A673 (cell line): ENCODE results near the gene FOXN1.

Experiments used
- EZH2 ChIP-seq: fragments of 200-600 bp; sonication (generic); IDR thresholded peaks from 2 replicates; pipeline ENCODE4 v1.6.1; 2017; ENCODE audit warnings: borderline replicate concordance, low read depth, mild to moderate bottlenecking, mixed read lengths, antibody characterized with exemption, low read length; ENCODE audit not compliant: poor library complexity, severe bottlenecking
- TF ChIP-seq, protein P1 (sequence below): fragments of 300-800, 200-600 bp; sonication (generic); conservative IDR thresholded peaks from 2 replicates; pipeline ENCODE4 v1.5.1; 2017; ENCODE audit warnings: low read depth, mild to moderate bottlenecking, antibody characterized with exemption, low read length, moderate library complexity, mixed read lengths

DNA sequence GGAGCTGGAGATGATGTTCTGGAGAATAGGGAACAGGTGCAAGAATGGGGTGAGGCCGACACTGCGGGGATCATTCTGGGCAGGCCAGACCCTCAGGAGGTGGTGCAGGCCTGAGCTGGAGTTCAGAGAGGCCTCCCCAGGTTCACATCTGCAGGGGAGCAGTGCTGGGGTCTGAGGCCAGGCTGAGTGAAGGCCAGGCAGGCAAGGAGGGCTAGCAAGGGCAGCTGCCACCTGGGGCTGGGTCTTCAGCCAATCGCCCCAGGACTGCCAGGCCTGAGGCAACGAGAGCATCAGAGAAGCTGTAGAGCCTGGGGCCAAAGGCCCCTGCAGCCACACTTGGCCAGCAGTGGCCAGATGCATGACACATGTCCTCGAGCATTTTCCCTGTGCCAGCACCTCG, 14.5 kb downstream of the FOXN1 start:
- TF ChIP-seq, protein P1, sequence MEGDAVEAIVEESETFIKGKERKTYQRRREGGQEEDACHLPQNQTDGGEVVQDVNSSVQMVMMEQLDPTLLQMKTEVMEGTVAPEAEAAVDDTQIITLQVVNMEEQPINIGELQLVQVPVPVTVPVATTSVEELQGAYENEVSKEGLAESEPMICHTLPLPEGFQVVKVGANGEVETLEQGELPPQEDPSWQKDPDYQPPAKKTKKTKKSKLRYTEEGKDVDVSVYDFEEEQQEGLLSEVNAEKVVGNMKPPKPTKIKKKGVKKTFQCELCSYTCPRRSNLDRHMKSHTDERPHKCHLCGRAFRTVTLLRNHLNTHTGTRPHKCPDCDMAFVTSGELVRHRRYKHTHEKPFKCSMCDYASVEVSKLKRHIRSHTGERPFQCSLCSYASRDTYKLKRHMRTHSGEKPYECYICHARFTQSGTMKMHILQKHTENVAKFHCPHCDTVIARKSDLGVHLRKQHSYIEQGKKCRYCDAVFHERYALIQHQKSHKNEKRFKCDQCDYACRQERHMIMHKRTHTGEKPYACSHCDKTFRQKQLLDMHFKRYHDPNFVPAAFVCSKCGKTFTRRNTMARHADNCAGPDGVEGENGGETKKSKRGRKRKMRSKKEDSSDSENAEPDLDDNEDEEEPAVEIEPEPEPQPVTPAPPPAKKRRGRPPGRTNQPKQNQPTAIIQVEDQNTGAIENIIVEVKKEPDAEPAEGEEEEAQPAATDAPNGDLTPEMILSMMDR, result no peak
- no peak for TF ChIP-seq EZH2
